HUES64 (cell line): ENCODE results near the gene DUSP5.

Experiments
- H3K27ac ChIP-seq: 2 replicates; pipeline ENCODE4 v1.7.0; 2013; ENCODE audit warnings: low read depth, low read length, inconsistent platforms
- H3K27me3 ChIP-seq: 2 replicates; pipeline ENCODE4 v1.6.1; 2013; ENCODE audit warnings: mild to moderate bottlenecking, low read length; ENCODE audit not compliant: insufficient read depth
- H3K36me3 ChIP-seq: 2 replicates; pipeline ENCODE4 v1.6.1; 2013; ENCODE audit warnings: mild to moderate bottlenecking, low read length; ENCODE audit not compliant: insufficient read depth
- H3K4me1 ChIP-seq: 2 replicates; pipeline ENCODE4 v1.6.1; 2013; ENCODE audit warnings: mild to moderate bottlenecking, low read length, moderate library complexity; ENCODE audit not compliant: insufficient read depth
- H3K4me3 ChIP-seq: 2 replicates; pipeline ENCODE4 v1.5.1; 2013; ENCODE audit warnings: mild to moderate bottlenecking, low read length, moderate library complexity
- H3K9ac ChIP-seq: 2 replicates; pipeline ENCODE4 v1.6.1; 2013; ENCODE audit warnings: mild to moderate bottlenecking, low read depth, low read length
- H3K9me3 ChIP-seq: 2 replicates; pipeline ENCODE4 v1.6.1; 2013; ENCODE audit warnings: low read depth, low read length; ENCODE audit not compliant: insufficient read depth
- WGBS: fragments of 150-250, 120-280 bp; methylation state at CpG from one replicate; pipeline ENCODE4 v1.1.7; 2013; ENCODE audit warnings: missing lambda C conversion rate; 5-methylcytosine and 5-hydroxymethylcytosine counted together

The DUSP5 gene

GRCh38 chr10:110535958-110536891 is 38.5 kb downstream of the DUSP5 start:
- no peaks in the 10 kb centered on the region for H3K9me3 ChIP-seq
- 77% methylated on average over 12 of the region's 12 CpGs for WGBS
- H3K27me3 ChIP-seq = no peaks in the 10 kb centered on the region
- no peak overlapping the region for H3K4me3 ChIP-seq
- no peaks in the 10 kb centered on the region for H3K36me3 ChIP-seq
- H3K9ac ChIP-seq = no peak overlapping the region
- peaks cover 10% of the 10 kb centered on the region; the same call in 1 of the 2 replicates for H3K4me1 ChIP-seq
- H3K27ac ChIP-seq = no peak overlapping the region

GRCh38 chr10:110539091-110539490 is 41.4 kb downstream of the DUSP5 start:
- no peak overlapping the region for H3K9ac ChIP-seq
- no peaks in the 10 kb centered on the region for H3K27me3 ChIP-seq
- no peaks in the 10 kb centered on the region for H3K36me3 ChIP-seq
- H3K4me1 ChIP-seq = no peaks in the 10 kb centered on the region
- H3K4me3 ChIP-seq = no peak overlapping the region
- H3K9me3 ChIP-seq = no peaks in the 10 kb centered on the region
- 97% methylated on average over 4 of the region's 4 CpGs for WGBS
- H3K27ac ChIP-seq = no peak overlapping the region

GRCh38 chr10:110540031-110540430 is 42.3 kb downstream of the DUSP5 start:
- no peaks in the 10 kb centered on the region for H3K27me3 ChIP-seq
- no peaks in the 10 kb centered on the region for H3K4me1 ChIP-seq
- WGBS = 100% methylated on average over 1 of the region's 1 CpG
- no peak overlapping the region for H3K9ac ChIP-seq
- H3K27ac ChIP-seq = no peak overlapping the region
- H3K9me3 ChIP-seq = no peaks in the 10 kb centered on the region
- H3K4me3 ChIP-seq = no peak overlapping the region
- no peaks in the 10 kb centered on the region for H3K36me3 ChIP-seq

- H3K4me1 ChIP-seq = no peaks in the 10 kb centered on the region
- no peaks in the 10 kb centered on the region for H3K27me3 ChIP-seq
- H3K36me3 ChIP-seq = no peaks in the 10 kb centered on the region
- no peak overlapping the region for H3K4me3 ChIP-seq
- no peak overlapping the region for H3K27ac ChIP-seq
- no peaks in the 10 kb centered on the region for H3K9me3 ChIP-seq
- no peak overlapping the region for H3K9ac ChIP-seq
Observed at GRCh38 chr10:110544958-110545537, 47.3 kb downstream of the DUSP5 start.

- Histone ChIP-seq H3K27ac (no peak overlapping the region), H3K4me1 (no peaks in the 10 kb centered on the region), H3K36me3 (no peaks in the 10 kb centered on the region), H3K27me3 (no peaks in the 10 kb centered on the region), H3K4me3 (no peak overlapping the region), H3K9me3 (no peaks in the 10 kb centered on the region), H3K9ac (no peak overlapping the region)
- 93% methylated on average over 6 of the region's 6 CpGs for WGBS
Observed at GRCh38 chr10:110546077-110546476, 48.4 kb downstream of the DUSP5 start.

GRCh38 chr10:110546499-110547110 is 48.9 kb downstream of the DUSP5 start:
- H3K4me1 ChIP-seq = no peaks in the 10 kb centered on the region
- H3K9ac ChIP-seq = no peak overlapping the region
- no peaks in the 10 kb centered on the region for H3K9me3 ChIP-seq
- no peaks in the 10 kb centered on the region for H3K36me3 ChIP-seq
- no peaks in the 10 kb centered on the region for H3K27me3 ChIP-seq
- H3K27ac ChIP-seq = no peak overlapping the region
- WGBS = 84% methylated on average over 6 of the region's 7 CpGs
- no peak overlapping the region for H3K4me3 ChIP-seq

- Histone ChIP-seq H3K9me3 (no peaks in the 10 kb centered on the region), H3K27me3 (no peaks in the 10 kb centered on the region), H3K4me3 (no peak overlapping the region), H3K36me3 (no peaks in the 10 kb centered on the region), H3K9ac (no peak overlapping the region), H3K4me1 (no peaks in the 10 kb centered on the region), H3K27ac (no peak overlapping the region)
- 12% methylated on average over 7 of the region's 8 CpGs for WGBS
Observed at GRCh38 chr10:110547139-110547761, 49.5 kb downstream of the DUSP5 start.

GRCh38 chr10:110548002-110548401 is 50.3 kb downstream of the DUSP5 start:
- H3K4me3 ChIP-seq = no peak overlapping the region
- no peaks in the 10 kb centered on the region for H3K27me3 ChIP-seq
- H3K36me3 ChIP-seq = no peaks in the 10 kb centered on the region
- H3K27ac ChIP-seq = no peak overlapping the region
- WGBS = 47% methylated on average over 3 of the region's 5 CpGs
- no peaks in the 10 kb centered on the region for H3K9me3 ChIP-seq
- no peak overlapping the region for H3K9ac ChIP-seq
- H3K4me1 ChIP-seq = no peaks in the 10 kb centered on the region

GRCh38 chr10:110549211-110549610 is 51.5 kb downstream of the DUSP5 start:
- Histone ChIP-seq H3K9ac (no peak overlapping the region), H3K36me3 (no peaks in the 10 kb centered on the region), H3K4me1 (peaks cover 8% of the 10 kb centered on the region), H3K4me3 (no peak overlapping the region), H3K27me3 (no peaks in the 10 kb centered on the region), H3K9me3 (no peaks in the 10 kb centered on the region), H3K27ac (no peak overlapping the region)
- 88% methylated on average over 4 of the region's 5 CpGs for WGBS

- H3K27ac ChIP-seq = peak overlapping the region; percentile 53
- H3K27me3 ChIP-seq = no peaks in the 10 kb centered on the region
- no peak overlapping the region for H3K4me3 ChIP-seq
- 10% methylated on average over 2 of the region's 2 CpGs for WGBS
- H3K9ac ChIP-seq = peak overlapping the region; percentile 23; the same call in 1 of the 2 replicates
- H3K9me3 ChIP-seq = no peaks in the 10 kb centered on the region
- H3K4me1 ChIP-seq = peaks cover 21% of the 10 kb centered on the region
- H3K36me3 ChIP-seq = no peaks in the 10 kb centered on the region
Observed at GRCh38 chr10:110553905-110554304, 56.2 kb downstream of the DUSP5 start.

- Histone ChIP-seq H3K27ac (no peak overlapping the region), H3K4me3 (no peak overlapping the region), H3K4me1 (peaks cover 21% of the 10 kb centered on the region), H3K9me3 (no peaks in the 10 kb centered on the region), H3K36me3 (no peaks in the 10 kb centered on the region), H3K9ac (no peak overlapping the region), H3K27me3 (no peaks in the 10 kb centered on the region)
- 83% methylated on average over 1 of the region's 1 CpG for WGBS
Observed at GRCh38 chr10:110556296-110556695, 58.6 kb downstream of the DUSP5 start.
